ENCODE measurements around the gene C2orf92.

The C2orf92 gene

DNA sequence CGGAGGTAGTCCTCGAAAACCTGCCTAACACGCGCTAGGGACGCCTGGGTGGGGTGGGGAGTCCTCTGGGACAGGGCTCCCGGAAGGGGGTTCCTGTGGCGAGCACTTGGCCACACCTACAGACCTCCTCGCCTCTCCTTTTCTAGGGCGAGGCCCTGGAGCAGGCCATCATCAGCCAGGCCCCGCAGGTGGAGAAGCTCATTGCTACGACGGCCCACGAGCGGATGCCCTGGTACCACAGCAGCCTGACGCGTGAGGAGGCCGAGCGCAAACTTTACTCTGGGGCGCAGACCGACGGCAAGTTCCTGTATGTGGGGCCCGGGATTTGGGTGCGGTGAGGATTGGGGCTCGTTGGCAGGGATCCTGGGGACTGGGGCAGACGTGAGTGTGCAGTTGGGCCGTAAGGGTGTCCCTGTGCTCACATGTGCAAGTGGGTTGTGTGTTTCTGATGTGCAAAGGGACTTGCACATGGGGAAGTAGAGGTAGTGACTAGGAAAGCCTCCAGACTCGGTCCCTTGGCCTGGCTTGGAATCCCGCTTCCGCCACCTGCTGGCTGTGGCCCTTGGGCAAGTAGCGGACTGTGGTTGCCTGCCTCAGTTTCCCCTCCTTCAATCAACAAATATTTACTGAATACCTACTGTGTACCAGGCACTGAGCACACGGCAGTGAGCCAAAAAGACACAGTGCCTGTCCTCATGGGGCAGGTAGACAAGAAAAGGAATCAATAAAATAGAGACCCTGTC, 55.6 kb downstream of the C2orf92 start:
- peak overlapping the region; percentile 92 for H3K4me2 ChIP-seq
- H3K4me1 ChIP-seq = peaks cover 100% of the 10 kb centered on the region
- H3K27me3 ChIP-seq = no peaks in the 10 kb centered on the region
- H3K9me3 ChIP-seq = peaks cover 7% of the 10 kb centered on the region
- peak overlapping the region; percentile 99 for H3K27ac ChIP-seq
- TF ChIP-seq Cebpa-rat (IDR thresholded peaks at IDR 0.05) = no peak
- peak overlapping the region; percentile 44 for H3K4me3 ChIP-seq
- peaks cover 64% of the 10 kb centered on the region for H3K36me3 ChIP-seq
- H3K9ac ChIP-seq = peak overlapping the region; percentile 78
- no peaks in the 10 kb centered on the region for H4K20me1 ChIP-seq

DNA sequence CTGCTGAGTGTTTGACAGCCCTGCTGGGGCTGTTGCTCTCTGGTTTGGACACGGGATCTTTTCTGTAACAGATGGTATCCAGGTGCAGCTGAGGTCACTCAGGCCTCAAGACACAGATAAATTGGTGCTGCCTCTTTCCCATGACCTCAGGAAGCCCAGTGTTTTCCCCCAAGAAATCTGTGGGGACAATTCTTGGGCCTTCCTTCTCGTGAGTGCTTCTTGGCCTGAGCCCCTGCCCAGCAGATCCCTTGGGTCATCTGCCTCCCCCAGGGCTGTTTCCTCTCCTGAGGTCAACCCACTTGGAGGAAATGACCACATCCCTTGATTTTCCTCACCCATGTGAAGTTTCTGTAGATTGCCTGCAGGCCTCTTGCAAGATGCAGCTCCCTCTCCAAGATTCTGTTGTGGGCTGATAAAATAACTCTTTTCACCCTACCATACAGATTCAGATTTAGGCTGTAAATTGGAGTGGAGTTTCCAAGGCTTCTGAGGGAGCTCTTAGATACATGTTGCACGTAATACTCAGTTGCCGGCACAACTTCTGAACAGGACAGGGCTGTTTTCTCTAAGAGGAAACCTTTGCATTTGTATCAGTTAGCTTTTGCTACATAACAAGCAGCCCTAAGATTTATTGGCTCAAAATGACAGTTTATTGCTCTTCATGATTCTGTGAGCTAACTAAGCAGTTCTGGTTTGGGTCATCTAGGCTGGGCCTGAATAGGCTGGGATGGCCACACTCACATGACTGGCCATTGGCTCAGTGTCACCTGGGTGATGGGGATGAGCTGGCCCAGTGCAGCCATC, 57.0 kb downstream of the C2orf92 start:
- Histone ChIP-seq H3K4me2 (peak overlapping the region; percentile 92), H3K9me3 (peaks cover 13% of the 10 kb centered on the region), H3K36me3 (peaks cover 62% of the 10 kb centered on the region), H3K4me1 (peaks cover 100% of the 10 kb centered on the region), H3K27ac (peak overlapping the region; percentile 99), H3K4me3 (peak overlapping the region; percentile 45), H3K9ac (peak overlapping the region; percentile 78), H4K20me1 (peaks cover under 1% of the 10 kb centered on the region; the same call in 1 of the 2 replicates), H3K27me3 (no peaks in the 10 kb centered on the region)
- no peak for TF ChIP-seq Cebpa-rat (IDR thresholded peaks at IDR 0.05)

DNA sequence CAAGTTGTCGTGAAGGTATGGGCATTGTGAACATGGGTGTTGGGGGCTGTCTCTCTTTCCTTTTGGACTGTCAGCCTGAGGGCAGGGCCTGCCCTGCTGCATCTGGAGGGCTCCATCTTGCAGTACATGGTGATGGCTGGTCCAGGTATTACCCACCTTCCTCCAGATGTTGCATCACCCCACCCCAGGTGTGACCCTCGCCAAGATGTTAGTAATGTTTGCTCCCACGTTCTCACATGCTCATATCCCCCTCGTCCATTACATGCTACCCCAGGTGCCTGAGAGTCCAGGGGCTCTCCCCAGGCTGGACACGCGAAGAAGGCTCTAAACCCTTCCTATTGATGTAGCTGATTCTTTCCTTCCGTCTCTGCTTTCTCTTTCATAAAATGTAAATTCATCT, 57.8 kb downstream of the C2orf92 start:
- H3K4me2 ChIP-seq = peak overlapping the region; percentile 92
- peaks cover 100% of the 10 kb centered on the region for H3K4me1 ChIP-seq
- H3K36me3 ChIP-seq = peaks cover 65% of the 10 kb centered on the region
- H4K20me1 ChIP-seq = peaks cover 9% of the 10 kb centered on the region; the same call in 1 of the 2 replicates
- peak overlapping the region; percentile 99 for H3K27ac ChIP-seq
- no peaks in the 10 kb centered on the region for H3K27me3 ChIP-seq
- peaks cover 13% of the 10 kb centered on the region for H3K9me3 ChIP-seq
- H3K9ac ChIP-seq = peak overlapping the region; percentile 78
- peak overlapping the region; percentile 45 for H3K4me3 ChIP-seq
- no peak for TF ChIP-seq Cebpa-rat (IDR thresholded peaks at IDR 0.05)

DNA sequence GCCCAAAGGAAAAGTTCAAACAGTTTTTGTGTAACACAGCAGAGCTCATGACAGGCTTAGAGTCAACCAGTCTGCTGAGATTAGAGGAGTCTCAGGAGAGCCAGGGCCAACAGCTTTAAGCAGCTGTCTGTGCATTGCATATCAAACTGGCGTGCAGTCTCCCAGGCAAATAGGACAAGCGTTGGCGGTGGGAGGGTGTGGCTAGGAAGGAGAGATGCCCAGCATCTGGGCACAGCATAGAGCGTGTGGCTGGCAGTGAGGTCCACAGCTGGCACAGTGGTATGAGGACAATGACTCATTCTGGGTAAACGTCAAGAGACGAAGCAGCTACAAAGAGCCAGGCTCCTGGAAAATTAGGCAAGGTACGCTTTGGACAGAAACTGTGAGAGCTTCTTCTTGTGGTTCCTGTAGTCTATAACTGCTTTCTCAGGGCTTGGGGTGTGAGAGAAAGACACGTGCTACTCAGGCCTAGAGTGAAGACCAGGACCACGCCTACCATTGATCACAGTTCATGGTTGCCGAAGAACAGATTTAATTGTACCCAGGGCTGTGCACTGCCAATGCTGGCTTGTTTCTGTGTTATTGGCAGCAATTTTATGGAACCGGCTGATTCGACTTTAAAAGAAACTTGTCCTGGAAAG, 58.7 kb downstream of the C2orf92 start:
- Histone ChIP-seq H3K4me3 (peak overlapping the region; percentile 45), H3K27me3 (no peaks in the 10 kb centered on the region), H3K27ac (peak overlapping the region; percentile 99), H3K4me1 (peaks cover 100% of the 10 kb centered on the region), H3K9me3 (peaks cover 13% of the 10 kb centered on the region), H3K4me2 (peak overlapping the region; percentile 92), H3K9ac (peak overlapping the region; percentile 78), H4K20me1 (peaks cover 16% of the 10 kb centered on the region; the same call in 1 of the 2 replicates), H3K36me3 (peaks cover 68% of the 10 kb centered on the region)
- peak; percentile 48; the same call in 1 of the 2 replicates for TF ChIP-seq Cebpa-rat (IDR thresholded peaks at IDR 0.05)

DNA sequence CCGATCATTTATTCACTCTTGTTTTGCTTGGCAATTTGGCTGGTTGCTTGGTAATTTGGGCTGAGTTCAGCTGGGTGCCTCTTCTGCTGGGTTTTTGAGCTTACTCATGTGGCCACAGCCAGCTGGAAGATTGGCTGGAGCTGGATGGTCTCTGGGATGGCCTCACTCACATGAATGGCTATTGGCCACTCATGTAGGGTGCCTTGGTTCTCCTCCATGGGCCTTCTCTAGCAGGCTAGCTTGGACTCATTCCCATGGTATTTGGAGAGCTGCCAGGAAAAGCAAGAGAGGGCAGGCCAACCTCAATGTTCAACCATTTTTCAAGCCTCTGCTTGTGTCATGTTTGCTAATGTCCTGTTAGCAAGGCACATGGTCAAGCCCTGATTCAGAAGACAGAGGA, 60.7 kb downstream of the C2orf92 start:
- Histone ChIP-seq H3K9me3 (peaks cover 13% of the 10 kb centered on the region), H3K4me3 (peak overlapping the region; percentile 35), H3K4me2 (peak overlapping the region; percentile 92), H4K20me1 (peaks cover 16% of the 10 kb centered on the region; the same call in 1 of the 2 replicates), H3K4me1 (peaks cover 94% of the 10 kb centered on the region), H3K36me3 (peaks cover 69% of the 10 kb centered on the region), H3K27ac (peak overlapping the region; percentile 99), H3K9ac (no peak overlapping the region), H3K27me3 (no peaks in the 10 kb centered on the region)
- TF ChIP-seq Cebpa-rat (IDR thresholded peaks at IDR 0.05) = no peak

DNA sequence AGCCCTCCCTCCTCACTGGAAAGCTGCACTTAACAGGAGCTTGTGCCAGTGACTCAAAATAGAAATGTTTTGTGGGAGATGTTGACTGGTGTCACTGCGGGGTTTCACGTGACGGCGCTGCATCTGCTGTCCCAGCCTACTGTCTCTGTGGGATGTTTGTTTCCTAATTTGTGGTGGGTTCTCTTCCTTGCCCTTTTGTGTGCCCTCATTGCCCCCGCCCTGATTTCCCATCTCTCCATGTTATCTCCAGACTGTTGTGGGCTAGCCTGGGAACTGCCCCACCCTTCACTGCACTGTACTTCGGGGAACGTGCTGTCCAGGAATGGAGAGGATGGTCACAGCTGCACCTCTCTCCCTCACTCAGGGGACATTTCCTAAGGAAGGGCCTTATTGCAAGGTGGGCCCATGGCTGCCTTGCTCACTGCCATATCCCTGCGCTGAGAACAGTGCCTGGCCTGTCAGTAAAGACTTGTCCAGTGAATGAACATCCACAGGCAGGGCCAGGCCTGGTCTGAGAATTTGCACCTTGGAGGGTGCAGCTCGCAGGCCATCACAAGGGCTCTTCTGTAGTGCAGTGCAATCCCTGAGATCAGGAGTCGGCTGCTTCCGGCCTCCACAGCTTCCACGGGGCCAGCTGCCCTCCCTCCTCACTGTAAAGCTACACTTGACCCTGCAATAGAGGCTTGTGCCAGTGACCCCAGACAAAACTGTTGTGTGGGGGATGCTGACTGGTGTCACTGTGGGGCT, 61.9 kb downstream of the C2orf92 start:
- Histone ChIP-seq H3K4me1 (peaks cover 93% of the 10 kb centered on the region), H3K27me3 (no peaks in the 10 kb centered on the region), H3K27ac (peak overlapping the region; percentile 99), H4K20me1 (peaks cover 16% of the 10 kb centered on the region; the same call in 1 of the 2 replicates), H3K9me3 (peaks cover 13% of the 10 kb centered on the region), H3K4me2 (peak overlapping the region; percentile 92), H3K4me3 (peak overlapping the region; percentile 22; the same call in 1 of the 2 replicates), H3K9ac (peak overlapping the region; percentile 65; the same call in 1 of the 2 replicates), H3K36me3 (peaks cover 78% of the 10 kb centered on the region)
- TF ChIP-seq Cebpa-rat (IDR thresholded peaks at IDR 0.05) = no peak

DNA sequence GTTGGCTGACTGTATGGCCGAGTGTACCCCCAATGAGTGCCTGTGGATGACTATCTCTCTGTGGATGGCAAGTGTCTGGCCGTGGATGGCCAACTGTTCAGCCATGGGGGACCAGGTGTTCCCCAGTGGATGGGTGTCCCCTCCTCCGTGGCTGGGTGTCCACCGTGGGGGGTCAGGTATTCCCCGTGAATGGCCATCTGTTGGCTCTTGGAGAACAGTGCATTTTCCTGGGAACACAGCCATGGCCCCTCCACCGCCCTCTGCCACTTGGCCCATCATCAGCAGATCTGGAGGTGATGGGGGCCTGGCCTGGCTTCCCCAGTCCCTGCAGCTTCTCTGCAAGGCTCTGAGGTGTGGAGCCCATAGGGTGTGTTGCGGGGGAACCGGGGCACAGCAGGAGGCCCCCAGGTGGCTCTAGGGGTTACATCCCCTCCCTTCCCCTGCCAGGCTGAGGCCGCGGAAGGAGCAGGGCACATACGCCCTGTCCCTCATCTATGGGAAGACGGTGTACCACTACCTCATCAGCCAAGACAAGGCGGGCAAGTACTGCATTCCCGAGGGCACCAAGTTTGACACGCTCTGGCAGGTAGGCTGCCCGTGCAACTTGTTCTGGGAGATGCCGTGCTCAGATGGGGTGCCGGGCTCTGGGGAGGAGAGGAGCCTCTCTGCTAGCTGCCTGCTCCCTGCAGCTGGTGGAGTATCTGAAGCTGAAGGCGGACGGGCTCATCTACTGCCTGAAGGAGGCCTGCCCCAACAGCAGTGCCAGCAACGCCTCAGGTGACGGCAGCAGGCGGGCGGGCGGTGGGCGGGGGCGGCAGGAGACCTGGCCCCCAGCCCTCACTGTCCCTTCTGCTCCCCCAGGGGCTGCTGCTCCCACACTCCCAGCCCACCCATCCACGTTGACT, 63.2 kb downstream of the C2orf92 start:
- H3K4me2 ChIP-seq = peak overlapping the region; percentile 92
- no peaks in the 10 kb centered on the region for H3K27me3 ChIP-seq
- peak overlapping the region; percentile 99 for H3K27ac ChIP-seq
- TF ChIP-seq Cebpa-rat (IDR thresholded peaks at IDR 0.05) = no peak
- H3K4me3 ChIP-seq = no peak overlapping the region
- peaks cover 84% of the 10 kb centered on the region for H3K36me3 ChIP-seq
- H3K4me1 ChIP-seq = peaks cover 81% of the 10 kb centered on the region
- peaks cover 13% of the 10 kb centered on the region for H3K9me3 ChIP-seq
- H3K9ac ChIP-seq = no peak overlapping the region
- peaks cover 16% of the 10 kb centered on the region; the same call in 1 of the 2 replicates for H4K20me1 ChIP-seq

DNA sequence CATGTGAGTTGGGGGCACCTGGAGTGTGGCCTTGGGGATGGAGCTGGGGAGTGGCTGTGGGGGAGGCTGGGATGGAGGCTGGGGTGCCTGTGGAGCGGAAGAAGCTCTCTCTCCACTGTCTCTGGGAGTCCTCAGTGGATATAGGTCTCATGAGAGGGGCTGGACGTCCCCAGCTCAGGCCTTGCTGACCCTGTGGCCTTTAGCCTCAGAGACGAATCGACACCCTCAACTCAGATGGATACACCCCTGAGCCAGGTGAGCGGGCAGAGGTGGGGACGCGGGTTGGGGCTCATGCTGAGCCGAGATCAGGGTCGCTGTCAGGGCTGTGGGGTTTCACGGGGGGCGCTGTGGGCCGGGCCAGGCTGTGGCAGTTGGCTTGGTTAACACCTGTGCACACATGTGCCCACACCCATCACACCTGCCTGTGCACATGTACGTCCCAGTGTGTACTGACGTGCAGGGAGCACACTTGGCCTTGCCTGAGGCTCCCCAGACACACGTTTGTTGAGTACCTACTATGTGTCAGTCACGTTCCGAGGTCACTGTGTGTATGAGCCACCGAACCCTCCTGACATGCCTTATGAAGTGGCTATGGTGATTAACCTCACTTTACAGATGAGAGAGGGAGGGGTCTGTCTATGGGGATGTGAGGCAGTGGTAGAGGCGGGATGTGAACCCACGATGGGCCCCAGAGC, 64.0 kb downstream of the C2orf92 start:
- H4K20me1 ChIP-seq = peaks cover 16% of the 10 kb centered on the region; the same call in 1 of the 2 replicates
- H3K9ac ChIP-seq = no peak overlapping the region
- no peak overlapping the region for H3K4me3 ChIP-seq
- H3K27ac ChIP-seq = peak overlapping the region; percentile 99
- H3K36me3 ChIP-seq = peaks cover 92% of the 10 kb centered on the region
- H3K4me1 ChIP-seq = peaks cover 73% of the 10 kb centered on the region
- peaks cover 13% of the 10 kb centered on the region for H3K9me3 ChIP-seq
- no peak for TF ChIP-seq Cebpa-rat (IDR thresholded peaks at IDR 0.05)
- peak overlapping the region; percentile 92; the same call in 1 of the 2 replicates for H3K4me2 ChIP-seq
- no peaks in the 10 kb centered on the region for H3K27me3 ChIP-seq
